HCT116 (cell line): ENCODE data around the gene PCDHGA1. TPM values are rescaled to one million over a fixed set of nuclear protein-coding genes. Genes with fewer than 3 reads are reported as not detected.

ENCODE experiments used
- ATAC-seq: fragments of 200-7000 bp; cut with Tn5 transposase; 2 replicates; pipeline ENCODE4 v1.9.1; 2020; ENCODE audit warnings: mild to moderate bottlenecking, moderate library complexity
- BruUV-seq: library from RNA; stranded (reverse); fragments of 400-500 nt; replicated peaks from 2 replicates; lab custom pipeline; 2021; lab: Mats Ljungman, UMichigan
- CTCF ChIA-PET: fragments of 300-600 bp; sonication (Branson Sonifier 250); formaldehyde crosslinking; loops from one replicate; lab custom pipeline; 2021; ENCODE audit warnings: antibody characterized with exemption; lab: Charles Lee
- POLR2A ChIA-PET: fragments of 300-600, 350-600 bp; sonication (Branson Sonifier 250); formaldehyde crosslinking; loops from one replicate; lab custom pipeline; 2021; ENCODE audit warnings: antibody characterized with exemption; lab: Charles Lee
- RAD21 ChIA-PET, 2 experiments: fragments of 300-600 bp; sonication (Branson Sonifier 250); formaldehyde crosslinking; loops; one replicate each; lab custom pipeline; 2023; ENCODE audit warnings: low total read pairs in 2 of 2; ENCODE audit not compliant: uncharacterized antibody in 2 of 2, unreplicated experiment in 2 of 2, low non-redundant PET in 1 of 2; lab: Charles Lee
- DNase-seq: peaks from one replicate; pipeline ENCODE4 v3.0.0-alpha.2; 2010; ENCODE audit warnings: low read depth, low spot score
- H2AFZ ChIP-seq: fragments of 200-600 bp; shearing (Covaris generic), sonication (generic); 2 replicates; pipeline ENCODE4 v1.6.1; 2017; ENCODE audit warnings: low read depth, mixed run types, mixed read lengths, antibody characterized with exemption, low read length; ENCODE audit not compliant: poor library complexity, severe bottlenecking
- H3K27ac ChIP-seq: 2 replicates; pipeline ENCODE4 v1.5.1; 2012; ENCODE audit warnings: low read depth, low read length
- H3K27me3 ChIP-seq: fragments of 200-600 bp; sonication (generic); 2 replicates; pipeline ENCODE4 v1.6.1; 2016; ENCODE audit warnings: mixed run types, low read length, mixed read lengths; ENCODE audit not compliant: insufficient read depth
- H3K36me3 ChIP-seq, 2 experiments: fragments of 200-500 bp in 1 of 2; fragments of 200-600 bp in 1 of 2; sonication (Bioruptor generic) in 1 of 2; sonication (generic) in 1 of 2; 2 replicates each; pipeline versions ENCODE4 v1.5.1 to v1.6.1; 2014 to 2016; ENCODE audit warnings: low read length in 2 of 2, inconsistent platforms in 1 of 2, mixed read lengths in 1 of 2, mixed run types in 1 of 2; ENCODE audit not compliant: insufficient read depth in 2 of 2, control insufficient read depth in 1 of 2
- H3K4me1 ChIP-seq, 2 experiments: fragments of 200-600 bp in 1 of 2; sonication (generic) in 1 of 2; 2 replicates each; pipeline versions ENCODE4 v1.5.1 to v1.6.1; 2012 to 2017; ENCODE audit warnings: low read length in 2 of 2, inconsistent platforms in 1 of 2, mild to moderate bottlenecking in 1 of 2, mixed read lengths in 1 of 2, mixed run types in 1 of 2, moderate library complexity in 1 of 2; ENCODE audit not compliant: insufficient read depth in 2 of 2, control insufficient read depth in 1 of 2
- H3K4me2 ChIP-seq: fragments of 200-600 bp; sonication (generic); 2 replicates; pipeline ENCODE4 v1.6.1; 2017; ENCODE audit warnings: mixed run types, low read length, mixed read lengths
- H3K4me3 ChIP-seq, 2 experiments: fragments of 200-600 bp in 1 of 2; sonication (generic) in 1 of 2; replicated peaks in 1 of 2; 2 replicates each; pipeline ENCODE4 v1.5.1; 2011 to 2016; ENCODE audit warnings: low read length in 2 of 2, control low read depth in 1 of 2, low read depth in 1 of 2, mild to moderate bottlenecking in 1 of 2, mixed read lengths in 1 of 2, mixed run types in 1 of 2
- H3K79me2 ChIP-seq: fragments of 200-600 bp; sonication (generic); 2 replicates; pipeline ENCODE4 v1.6.1; 2017; ENCODE audit warnings: mild to moderate bottlenecking, mixed run types, low read length, moderate library complexity, mixed read lengths; ENCODE audit not compliant: insufficient read depth
- H3K9ac ChIP-seq: fragments of 200-600 bp; sonication (generic); 2 replicates; pipeline ENCODE4 v1.6.1; 2016; ENCODE audit warnings: low read length, mixed read lengths
- H3K9me2 ChIP-seq: fragments of 200-600 bp; sonication (generic), shearing (Covaris generic); 2 replicates; pipeline ENCODE4 v1.6.1; 2017; ENCODE audit warnings: mixed run types, mild to moderate bottlenecking, moderate library complexity; ENCODE audit not compliant: insufficient read depth
- H3K9me3 ChIP-seq, 2 experiments: fragments of 200-500 bp in 1 of 2; fragments of 200-600 bp in 1 of 2; sonication (Bioruptor generic) in 1 of 2; sonication (generic) in 1 of 2; 2 replicates each; pipeline ENCODE4 v1.6.1; 2014 to 2017; ENCODE audit warnings: low read length in 2 of 2, mixed read lengths in 2 of 2, inconsistent platforms in 1 of 2, low read depth in 1 of 2, mild to moderate bottlenecking in 1 of 2, mixed run types in 1 of 2, moderate library complexity in 1 of 2; ENCODE audit not compliant: control insufficient read depth in 1 of 2, insufficient read depth in 1 of 2
- H4K20me1 ChIP-seq: fragments of 200-600 bp; sonication (generic), shearing (Covaris generic); 2 replicates; pipeline ENCODE4 v1.6.1; 2017; ENCODE audit warnings: mixed run types, mild to moderate bottlenecking, moderate library complexity; ENCODE audit not compliant: insufficient read depth
- CBX3 ChIP-seq: IDR thresholded peaks from 2 replicates; pipeline ENCODE4 v1.6.1; 2012; ENCODE audit warnings: low read depth
- CEBPB ChIP-seq: IDR thresholded peaks from 2 replicates; pipeline ENCODE4 v1.6.1; 2012; ENCODE audit warnings: low read depth
- ELF1 ChIP-seq: IDR thresholded peaks from 2 replicates; pipeline ENCODE4 v1.6.1; 2012; ENCODE audit warnings: low read depth, borderline replicate concordance
- EZH2phosphoT487 ChIP-seq: fragments of 200-600 bp; IDR thresholded peaks from 2 replicates; pipeline ENCODE4 v1.6.1; 2018; ENCODE audit warnings: antibody characterized with exemption, borderline replicate concordance
- MAX ChIP-seq: IDR thresholded peaks from 2 replicates; pipeline ENCODE4 v1.6.1; 2012
- POLR2A ChIP-seq: IDR thresholded peaks from 2 replicates; pipeline ENCODE4 v1.7.0; 2011; ENCODE audit warnings: borderline replicate concordance; ENCODE audit not compliant: insufficient read depth, insufficient read length; ENCODE audit errors: extremely low read depth
- RAD21 ChIP-seq: IDR thresholded peaks from 2 replicates; pipeline ENCODE4 v1.6.1; 2012; ENCODE audit warnings: low read depth, mild to moderate bottlenecking
- SIN3A ChIP-seq: IDR thresholded peaks from 2 replicates; pipeline ENCODE4 v1.6.1; 2012; ENCODE audit warnings: low read depth
- SRF ChIP-seq: IDR thresholded peaks from 2 replicates; pipeline ENCODE4 v1.6.1; 2012; ENCODE audit warnings: low read depth
- YY1 ChIP-seq: IDR thresholded peaks from 2 replicates; pipeline ENCODE4 v1.6.1; 2011; ENCODE audit warnings: low read length, low read depth, moderate library complexity, mild to moderate bottlenecking; ENCODE audit not compliant: insufficient replicate concordance; ENCODE audit errors: extremely low read depth
- ZBTB33 ChIP-seq: IDR thresholded peaks from 2 replicates; pipeline ENCODE4 v1.6.1; 2011; ENCODE audit warnings: mild to moderate bottlenecking, low read length, moderate library complexity; ENCODE audit not compliant: insufficient replicate concordance; ENCODE audit errors: extremely low read depth
- ZNF274 ChIP-seq: fragments of 200-500 bp; sonication (Bioruptor generic); IDR thresholded peaks from 2 replicates; pipeline ENCODE4 v1.6.1; 2014; ENCODE audit warnings: mild to moderate bottlenecking, low read depth, low read length, inconsistent platforms
- intact Hi-C: fragments of 100-400 bp; cut with micrococcal nuclease; formaldehyde crosslinking; loops from 2 replicates; pipeline ENCODE4 v1.10.0; 2022
- total RNA-seq: library from RNA; stranded (reverse); gene quantifications from one replicate; pipeline ENCODE4 v1.2.1, GENCODE V29; 2021; ENCODE audit not compliant: unreplicated experiment

PCDHGA1 gene
- total RNA-seq, 1 experiment from 2014 or later, result 0.05 TPM

GRCh38 chr5:141298376-141298775 lies 31.9 kb upstream of the PCDHGA1 start:
- CTCF ChIA-PET, result no interaction called here
- ATAC-seq (no peak), DNase-seq (no peak)
- Histone ChIP-seq H3K27ac (no peak overlapping the region), H3K36me3 (no peaks in the 10 kb centered on the region), H3K79me2 (no peaks in the 10 kb centered on the region), H3K9me3 (peaks cover 0 to 5% of the 10 kb centered on the region in 2 experiments; a peak in 1 of 4 replicates), H4K20me1 (no peaks in the 10 kb centered on the region), H3K27me3 (no peaks in the 10 kb centered on the region), H3K4me2 (no peak overlapping the region), H3K4me1 (no peaks in the 10 kb centered on the region), H3K9me2 (no peaks in the 10 kb centered on the region), H3K4me3 (no peak overlapping the region), H2AFZ (no peak overlapping the region), H3K9ac (no peak overlapping the region)
- POLR2A ChIA-PET, result no interaction called here
- TF ChIP-seq CEBPB, result no peak
- no peak for TF ChIP-seq EZH2phosphoT487
- TF ChIP-seq ELF1, result no peak
- TF ChIP-seq ZNF274, result no peak
- no peak for TF ChIP-seq SIN3A
- TF ChIP-seq RAD21, result no peak
- no peak for TF ChIP-seq SRF
- no peak for TF ChIP-seq POLR2A
- TF ChIP-seq ZBTB33, result no peak
- no peak for TF ChIP-seq MAX
- no peak for TF ChIP-seq YY1
- TF ChIP-seq CBX3, result no peak
- intact Hi-C loops, result no loop called here
- RAD21 ChIA-PET, result no interaction called here
- no TSS peak for BruUV-seq
